Right lobe of liver (tissue), 6 donors: ENCODE results near the gene CCDC170. TPM values are rescaled to one million over a fixed set of nuclear protein-coding genes. Genes with fewer than 3 reads are reported as not detected.
"Not testable (repeated sequence)": the region's sequence is repeated elsewhere in the genome, so short reads cannot be mapped to it uniquely, and the experiment has no call there.

Experiments
- ATAC-seq, 4 donors: fragments of 200-7000 bp; cut with Tn5 transposase; one replicate each; pipeline ENCODE4 v1.9.1; 2020; ENCODE audit warnings: mild to moderate bottlenecking in 4 of 4, moderate library complexity in 4 of 4
- DNase-seq, 3 donors: peaks; one replicate each; pipeline ENCODE4 v3.0.0-alpha.2; 2020
- H3K27ac ChIP-seq, 3 donors: fragments of 200-600 bp; one replicate each; pipeline ENCODE4 v1.8.0; 2022
- H3K27me3 ChIP-seq, 2 donors: fragments of 200-600 bp; one replicate each; pipeline ENCODE4 v1.8.0; 2022
- H3K36me3 ChIP-seq, 4 donors: fragments of 200-600 bp; sonication (generic) in 1 of 4; one replicate each; pipeline versions ENCODE4 v1.5.1 to v1.8.0; 2017 to 2022; ENCODE audit warnings: control low read depth in 1 of 4
- H3K4me1 ChIP-seq, 4 donors: fragments of 200-600 bp; sonication (generic) in 1 of 4; one replicate each; pipeline versions ENCODE4 v1.5.1 to v1.8.0; 2017 to 2022; ENCODE audit warnings: control low read depth in 1 of 4
- H3K4me3 ChIP-seq, 3 donors: fragments of 200-600 bp; one replicate each; pipeline ENCODE4 v1.8.0; 2022
- H3K9me3 ChIP-seq, 4 donors: fragments of 200-600 bp; sonication (generic) in 1 of 4; one replicate each; pipeline versions ENCODE4 v1.5.1 to v1.8.0; 2017 to 2022; ENCODE audit warnings: control low read depth in 1 of 4
- CTCF ChIP-seq, 4 donors: fragments of 200-600 bp in 3 of 4; fragments of 450-650 bp in 1 of 4; IDR thresholded peaks; one replicate each; pipeline versions ENCODE4 v1.5.1 to v1.8.0; 2016 to 2022; ENCODE audit warnings: antibody characterized with exemption in 4 of 4, mild to moderate bottlenecking in 2 of 4
- POLR2A ChIP-seq: fragments of 450-650 bp; IDR thresholded peaks from one replicate; pipeline ENCODE4 v1.6.1; 2017; ENCODE audit warnings: antibody characterized with exemption, mild to moderate bottlenecking
- WGBS: methylation state at CpG from one replicate; pipeline ENCODE4 v1.1.6; 2018; ENCODE audit warnings: low coverage, low lambda C conversion rate; ENCODE audit not compliant: insufficient coverage; ENCODE audit errors: missing lambda C conversion rate; 5-methylcytosine and 5-hydroxymethylcytosine counted together
- intact Hi-C, 2 donors: fragments of 100-400 bp; cut with DNase I; formaldehyde crosslinking; loops; one replicate each; pipeline versions ENCODE4 v1.11.2 to v1.14.1; 2022
- long read RNA-seq: library from polyadenylated mRNA; unstranded; transcript quantifications from one replicate; pipeline ENCODE4 v2.0.0, GENCODE V29; 2019
- total RNA-seq, 6 experiments: library from RNA; depleted of rRNA in 2 of 6; stranded (reverse); fragments of >200 nt in 2 of 6; fragmentation: NEBNext Ultra II Directional in 3 of 6; extraction: Animal tissue kit (Norgen Biotek cat#: 25700) in 3 of 6; gene quantifications; one replicate each; pipeline versions ENCODE4 v1.1.0 to v1.2.4, GENCODE V29; 2016 to 2023
- donor health status: DM: no; HTN: yes; CAD: no.
- donor health status: DM: no; HTN: no; CAD: no.
- donor health status: DM: no; HTN: no; CAD: no.
- donor health status: DM: no; HTN: yes; CAD: no.
- donor health status: DM: no; HTN: yes; CAD: no.

CCDC170 gene
- total RNA-seq: under 1 TPM; 0.31 to 0.93 (median 0.55) TPM
- long read RNA-seq, partial matches to known transcripts: 0 of 1 reads
- long read RNA-seq, other reads (novel, unspliced or antisense): 1 of 1 reads

GRCh38 chr6:151493804-151494234, at the start of gene CCDC170:
CCDC170 (plus strand) TSS chr6:151494017; CDS start chr6:151494129, 112 bp downstream.
- WGBS: no CpG with 5 or more reads among the region's 58 CpGs
- Histone ChIP-seq H3K27me3 (no peaks in the 10 kb centered on the region), H3K4me1 (peaks cover 0 to 10% (median 2%) of the 10 kb centered on the region in 4 donors), H3K36me3 (no peaks in the 10 kb centered on the region), H3K27ac (peak within 1 kb of the TSS in 2 of 3 donors; percentile 51 to 72), H3K9me3 (no peaks in the 10 kb centered on the region), H3K4me3 (peak within 1 kb of the TSS; percentile 71 to 83 (median 76))
- DNase-seq: peak; percentile 58 to 73 (median 69)
- peak; percentile 69 to 78 (median 75) for ATAC-seq
- TF ChIP-seq POLR2A (no peak), CTCF (IDR thresholded peaks at IDR 0.05) (no peak)
- intact Hi-C loops: no loop called here

- ATAC-seq (peak in 2 of 4 donors; percentile 21 to 29), DNase-seq (no peak)
- H3K4me1 ChIP-seq: peaks cover 0 to 65% (median 11%) of the 10 kb centered on the region in 4 donors
- H3K36me3 ChIP-seq: no peaks in the 10 kb centered on the region
- peak overlapping the region in 2 of 3 donors; percentile 2 to 4 for H3K27ac ChIP-seq
- no peaks in the 10 kb centered on the region for H3K9me3 ChIP-seq
- intact Hi-C loops: no loop called here
- H3K4me3 ChIP-seq: no peak overlapping the region
- 43% methylated on average over 5 of the region's 5 CpGs for WGBS
- TF ChIP-seq POLR2A (no peak), CTCF (IDR thresholded peaks at IDR 0.05) (no peak)
- H3K27me3 ChIP-seq: no peaks in the 10 kb centered on the region
Observed at GRCh38 chr6:151445482-151445881, 48.3 kb upstream of the CCDC170 start.

GRCh38 chr6:151447237-151447636, 46.6 kb upstream of the CCDC170 start:
- WGBS: 75% methylated on average over 4 of the region's 4 CpGs
- H3K27me3 ChIP-seq: no peaks in the 10 kb centered on the region
- DNase-seq (no peak), ATAC-seq (no peak)
- TF ChIP-seq POLR2A: no peak
- no peak for TF ChIP-seq CTCF (IDR thresholded peaks at IDR 0.05)
- H3K27ac ChIP-seq: no peak overlapping the region
- no peaks in the 10 kb centered on the region for H3K36me3 ChIP-seq
- H3K9me3 ChIP-seq: no peaks in the 10 kb centered on the region
- H3K4me3 ChIP-seq: no peak overlapping the region
- intact Hi-C loops: no loop called here
- H3K4me1 ChIP-seq: peaks cover 0 to 53% (median 3%) of the 10 kb centered on the region in 4 donors

GRCh38 chr6:151448623-151449022, 45.2 kb upstream of the CCDC170 start:
- no peak for TF ChIP-seq POLR2A
- no peak for TF ChIP-seq CTCF (IDR thresholded peaks at IDR 0.05)
- Histone ChIP-seq H3K4me1 (peaks cover 0 to 44% (median 3%) of the 10 kb centered on the region in 4 donors), H3K27me3 (no peaks in the 10 kb centered on the region), H3K27ac (no peak overlapping the region), H3K36me3 (no peaks in the 10 kb centered on the region), H3K9me3 (no peaks in the 10 kb centered on the region), H3K4me3 (no peak overlapping the region)
- intact Hi-C loops: no loop called here
- DNase-seq (no peak), ATAC-seq (no peak)
- 96% methylated on average over 12 of the region's 12 CpGs for WGBS

GRCh38 chr6:151450928-151451327, 42.9 kb upstream of the CCDC170 start:
- H3K36me3 ChIP-seq, H3K27me3 ChIP-seq, intact Hi-C loops, ATAC-seq, DNase-seq, H3K9me3 ChIP-seq: not testable (repeated sequence)
- 21% methylated on average over 5 of the region's 6 CpGs for WGBS
- H3K4me3 ChIP-seq: peak overlapping the region; percentile 57 to 97 (median 79)
- H3K27ac ChIP-seq: peak overlapping the region in 1 of 3 donors; percentile 94
- H3K4me1 ChIP-seq: peaks cover 0 to 38% (median 2%) of the 10 kb centered on the region in 4 donors
